Erythroblast (primary cell): ENCODE measurements around the gene GCN1.

ENCODE experiments used
- GATA1 ChIP-seq: IDR thresholded peaks from 2 replicates; pipeline ENCODE4 v1.6.1; 2011; ENCODE audit warnings: low read depth, mild to moderate bottlenecking, control low read depth, low read length, moderate library complexity
- POLR2A ChIP-seq: IDR thresholded peaks from 2 replicates; pipeline ENCODE4 v1.6.1; 2011; ENCODE audit warnings: mild to moderate bottlenecking, low read length

DNA sequence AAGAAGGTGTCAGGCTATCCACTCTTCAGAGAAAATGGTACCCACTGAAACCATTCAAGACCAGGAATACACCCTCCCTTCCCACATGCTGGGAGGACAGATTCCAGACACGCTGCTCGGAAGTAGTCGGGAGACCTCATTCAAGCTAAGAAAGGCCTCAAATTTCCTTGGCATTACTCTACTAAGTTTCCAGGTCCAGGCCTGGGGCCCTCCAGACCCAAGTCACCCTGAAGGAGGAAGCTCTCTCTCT is 33.5 kb upstream of the GCN1 start:
- TF ChIP-seq POLR2A (no peak), GATA1 (no peak)
